K562 (cell line): ENCODE results near the gene MRPL28. TPM values are rescaled to one million over a fixed set of nuclear protein-coding genes. Genes with fewer than 3 reads are reported as not detected.

Experiments
- ATAC-seq: fragments of 200-7000 bp; cut with Tn5 transposase; 3 replicates; pipeline ENCODE4 v1.9.1; 2020; ENCODE audit warnings: moderate library complexity
- BruUV-seq: library from RNA; stranded (reverse); fragments of 400-500 nt; replicated peaks from 2 replicates; lab custom pipeline; 2021; lab: Mats Ljungman, UMichigan
- CTCF ChIA-PET: fragments of 300-600 bp; formaldehyde crosslinking; extraction: SDS; loops from one replicate; lab custom pipeline; 2021; ENCODE audit warnings: low intra/inter-chr PET ratio; lab: Yijun Ruan, JAX
- POLR2A ChIA-PET: fragments of 300-600, 350-650 bp; sonication (Branson Sonifier 250); formaldehyde crosslinking; extraction: SDS; loops from one replicate; lab custom pipeline; 2021; ENCODE audit warnings: antibody characterized with exemption, inconsistent platforms; lab: Yijun Ruan, JAX
- DNase-seq, 4 experiments: peaks; one replicate each; pipeline versions ENCODE4 v3.0.0 to v3.0.0-alpha.2; 2011 to 2018; ENCODE audit warnings: low spot score in 3 of 4, mixed read lengths in 3 of 4; ENCODE audit errors: extremely low read depth in 1 of 4
- FAIRE-seq: peaks from 2 replicates; lab custom pipeline; 2011; peaks lifted over from hg19 to GRCh38; lab: Jason Lieb, UNC
- H2AFZ ChIP-seq: 2 replicates; pipeline ENCODE4 v1.6.0; 2011; ENCODE audit warnings: low read depth, low read length, control low read depth, inconsistent platforms
- H3K27ac ChIP-seq: fragments of 200-600 bp; 3 replicates; pipeline ENCODE4 v1.8.0; 2011; ENCODE audit warnings: low read depth, mild to moderate bottlenecking, control low read depth, inconsistent platforms, low read length, moderate library complexity, mixed read lengths; ENCODE audit errors: extremely low read depth
- H3K27me3 ChIP-seq, 2 experiments: fragments of 300-600 bp in 1 of 2; 2 replicates in 1 of 2; 3 replicates in 1 of 2; pipeline versions ENCODE4 v1.6.0 to v1.8.0; 2011; ENCODE audit warnings: inconsistent platforms in 2 of 2, low read length in 2 of 2, mild to moderate bottlenecking in 1 of 2, mixed read lengths in 1 of 2, moderate library complexity in 1 of 2; ENCODE audit not compliant: control insufficient read depth in 2 of 2, insufficient read depth in 2 of 2
- H3K36me3 ChIP-seq: fragments of 300-600 bp; 3 replicates; pipeline ENCODE4 v1.8.0; 2011; ENCODE audit warnings: mild to moderate bottlenecking, low read length, inconsistent platforms; ENCODE audit not compliant: control insufficient read depth, insufficient read depth
- H3K4me1 ChIP-seq, 2 experiments: fragments of 200-600 bp in 1 of 2; replicated peaks in 1 of 2; 2 replicates in 1 of 2; 3 replicates in 1 of 2; pipeline versions ENCODE4 v1.5.1 to v1.8.0; 2011; ENCODE audit warnings: inconsistent platforms in 2 of 2, low read length in 2 of 2, mild to moderate bottlenecking in 1 of 2, mixed read lengths in 1 of 2, moderate library complexity in 1 of 2; ENCODE audit not compliant: control insufficient read depth in 2 of 2, insufficient read depth in 2 of 2
- H3K4me2 ChIP-seq: 2 replicates; pipeline ENCODE4 v1.6.1; 2011; ENCODE audit warnings: low read length, control low read depth, inconsistent platforms, mixed read lengths; ENCODE audit not compliant: insufficient read depth
- H3K4me3 ChIP-seq: fragments of 200-600 bp; sonication (generic), shearing (Covaris generic); 2 replicates; pipeline ENCODE4 v1.5.1; 2016; ENCODE audit warnings: control low read depth, inconsistent platforms
- H3K79me2 ChIP-seq: fragments of 200-600 bp; 3 replicates; pipeline ENCODE4 v1.8.0; 2011; ENCODE audit warnings: low read length, inconsistent platforms; ENCODE audit not compliant: control insufficient read depth, insufficient read depth
- H3K9ac ChIP-seq, 2 experiments: 2 replicates each; pipeline versions ENCODE4 v1.6.0 to v1.6.1; 2011; ENCODE audit warnings: low read depth in 2 of 2, low read length in 2 of 2, control low read depth in 1 of 2, inconsistent platforms in 1 of 2, mild to moderate bottlenecking in 1 of 2, mixed read lengths in 1 of 2; ENCODE audit not compliant: insufficient read depth in 1 of 2
- H3K9me1 ChIP-seq: one replicate; pipeline ENCODE4 v1.6.0; 2011; ENCODE audit warnings: inconsistent platforms, mild to moderate bottlenecking, low read length, moderate library complexity; ENCODE audit not compliant: control insufficient read depth, insufficient read depth
- H3K9me3 ChIP-seq: replicated peaks from 2 replicates; pipeline ENCODE4 v1.5.1; 2011; ENCODE audit warnings: low read depth, low read length, inconsistent platforms; ENCODE audit not compliant: control insufficient read depth, insufficient read depth
- H4K20me1 ChIP-seq: replicated peaks from 2 replicates; pipeline ENCODE4 v1.6.1; 2011; ENCODE audit warnings: low read length, inconsistent platforms, mixed read lengths; ENCODE audit not compliant: control insufficient read depth, insufficient read depth
- ARHGAP35 ChIP-seq: fragments of 450-650 bp; IDR thresholded peaks from 2 replicates; pipeline ENCODE4 v1.6.1; 2018; ENCODE audit not compliant: partially characterized antibody
- HMBOX1 ChIP-seq: sonication (generic); IDR thresholded peaks from 2 replicates; pipeline ENCODE4 v1.6.1; 2016
- MTA2 ChIP-seq: fragments of 450-650 bp; IDR thresholded peaks from 2 replicates; pipeline ENCODE4 v1.6.1; 2016; ENCODE audit warnings: low read depth
- PATZ1 ChIP-seq: fragments of 250-450 bp; sonication (Bioruptor Pico); IDR thresholded peaks from 2 replicates; pipeline ENCODE4 v1.5.0; 2020; ENCODE audit warnings: mild to moderate bottlenecking, borderline replicate concordance
- POLR2G ChIP-seq: fragments of 200-400 bp; formaldehyde crosslinking; IDR thresholded peaks from 2 replicates; pipeline ENCODE4 v1.6.1; 2017; ENCODE audit warnings: low read depth, mild to moderate bottlenecking, antibody characterized with exemption, low read length, moderate library complexity
- RBFOX2 ChIP-seq: fragments of 200-400 bp; formaldehyde crosslinking; IDR thresholded peaks from 2 replicates; pipeline ENCODE4 v1.6.1; 2017; ENCODE audit warnings: low read depth, mild to moderate bottlenecking, low read length, moderate library complexity
- TBL1XR1 ChIP-seq, 2 experiments: IDR thresholded peaks; 2 replicates each; pipeline ENCODE4 v1.6.1; 2012; ENCODE audit warnings: improper control_type of control experiment in 2 of 2, low read length in 2 of 2, mild to moderate bottlenecking in 1 of 2
- ZNF143 ChIP-seq: sonication (generic); formaldehyde crosslinking; IDR thresholded peaks from 2 replicates; pipeline ENCODE4 v1.9.0; 2022; ENCODE audit warnings: mild to moderate bottlenecking, missing genetic modification reagents
- ZNF232 ChIP-seq: sonication (generic); formaldehyde crosslinking; IDR thresholded peaks from 2 replicates; pipeline ENCODE4 v1.8.0; 2022; ENCODE audit warnings: mild to moderate bottlenecking, missing genetic modification reagents
- WGBS: fragments of 100-300 bp; shearing (Covaris generic); methylation state at CpG from one replicate; pipeline ENCODE4 v1.1.6; 2016; ENCODE audit warnings: low coverage, mixed read lengths; ENCODE audit not compliant: insufficient coverage; ENCODE audit errors: missing lambda C conversion rate; 5-methylcytosine and 5-hydroxymethylcytosine counted together
- in situ Hi-C: fragments of 300-500 bp; cut with MboI; formaldehyde crosslinking; loops from 4 replicates; pipeline ENCODE4 v1.15.0; 2018; ENCODE audit warnings: inconsistent platforms, mixed read lengths
- intact Hi-C: fragments of 100-400 bp; cut with micrococcal nuclease; formaldehyde crosslinking; loops from 2 replicates; pipeline ENCODE4 v1.14.2; 2022
- polyA plus RNA-seq, 8 experiments: library from polyadenylated mRNA; depleted of rRNA in 4 of 8; stranded (reverse) in 5 of 8; unstranded in 3 of 8; fragments of >200 nt; fragmentation: Nextera tagmentation in 2 of 8; fragmentation: Illumina TruSeq in 1 of 8; extraction: Ambion mirVana in 2 of 8; extraction: Trizol in 1 of 8; gene quantifications; 2 replicates each; pipeline versions ENCODE4 v1.2.1 to v1.2.3, GENCODE V29; 2011 to 2014; ENCODE audit warnings: inconsistent platforms in 1 of 8, missing spikeins in 1 of 8
- total RNA-seq, 7 experiments: library from RNA; depleted of rRNA in 6 of 7; stranded (reverse); fragments of >200 nt in 6 of 7; fragmentation: Illumina TruSeq in 2 of 7; extraction: Trizol in 2 of 7; gene quantifications; 2 replicates each; pipeline versions ENCODE4 v1.2.1 to v1.2.3, GENCODE V29; 2011 to 2021; ENCODE audit warnings: low replicate concordance in 1 of 7

MRPL28 gene
- total and polyA plus RNA-seq, 9 of the 15 experiments (the other 6 are each of a cell fraction or from before 2014, with no cell fraction given): 2.5 to 323 (median 175) TPM

GRCh38 chr16:374616-374926 lies 4.2 kb upstream of the MRPL28 start:
- no peaks in the 10 kb centered on the region for H3K9me3 ChIP-seq
- H3K36me3 ChIP-seq: peaks cover 62% of the 10 kb centered on the region; the same call in 1 of the 3 replicates
- ChIA-PET POLR2A (interaction anchor here (0.9 to 1.2 kb wide), 3 partner anchors 11 to 105 kb away, joined by 3 to 4 read pairs (median 4); no protein-coding TSS in a partner anchor), CTCF (no interaction called here)
- no peak overlapping the region for H3K4me2 ChIP-seq
- peaks cover 15% of the 10 kb centered on the region for H3K79me2 ChIP-seq
- no peak overlapping the region for H3K9ac ChIP-seq
- intact Hi-C loops (no loop called here), in situ Hi-C loops (no loop called here)
- WGBS: 89% methylated on average over 9 of the region's 9 CpGs
- no peak overlapping the region for H3K4me3 ChIP-seq
- H4K20me1 ChIP-seq: no peaks in the 10 kb centered on the region
- DNase-seq (no peak), FAIRE-seq (no peak), ATAC-seq (no peak)
- H2AFZ ChIP-seq: no peak overlapping the region
- H3K27ac ChIP-seq: no peak overlapping the region
- no TSS peak for BruUV-seq
- H3K27me3 ChIP-seq: no peaks in the 10 kb centered on the region
- peaks cover 5% of the 10 kb centered on the region for H3K9me1 ChIP-seq
- H3K4me1 ChIP-seq: peaks cover 9 to 57% of the 10 kb centered on the region in 2 experiments
- TF ChIP-seq ZNF143 (CRISPR knock-in tag): no peak
- TF ChIP-seq ZNF232 (CRISPR knock-in tag): no peak
- no peak for TF ChIP-seq PATZ1 (CRISPR knock-in tag)
- TF ChIP-seq RBFOX2: peak; percentile 17; the same call in 1 of the 2 replicates
- no peak for TF ChIP-seq HMBOX1
- no peak for TF ChIP-seq TBL1XR1 (IDR thresholded peaks at IDR 0.05; ENCODE audit: low read length in 2 of 2)
- TF ChIP-seq ARHGAP35: no peak
- peak; percentile 16; the same call in 1 of the 2 replicates for TF ChIP-seq POLR2G
- no peak for TF ChIP-seq MTA2
